Activated CD4-positive, CD25-positive, alpha-beta regulatory T cell (primary cell): ENCODE results near the gene ENOX2.
A peak's percentile ranks its signal among the peaks of the same experiment; 100 is the strongest.
"Not testable (repeated sequence)": the region's sequence is repeated elsewhere in the genome, so short reads cannot be mapped to it uniquely, and the experiment has no call there.

ENCODE experiments used
- DNase-seq, 4 experiments: peaks; one replicate each; lab custom pipeline; 2025; lab: John Stamatoyannopoulos, UW

Gene ENOX2, protein sequence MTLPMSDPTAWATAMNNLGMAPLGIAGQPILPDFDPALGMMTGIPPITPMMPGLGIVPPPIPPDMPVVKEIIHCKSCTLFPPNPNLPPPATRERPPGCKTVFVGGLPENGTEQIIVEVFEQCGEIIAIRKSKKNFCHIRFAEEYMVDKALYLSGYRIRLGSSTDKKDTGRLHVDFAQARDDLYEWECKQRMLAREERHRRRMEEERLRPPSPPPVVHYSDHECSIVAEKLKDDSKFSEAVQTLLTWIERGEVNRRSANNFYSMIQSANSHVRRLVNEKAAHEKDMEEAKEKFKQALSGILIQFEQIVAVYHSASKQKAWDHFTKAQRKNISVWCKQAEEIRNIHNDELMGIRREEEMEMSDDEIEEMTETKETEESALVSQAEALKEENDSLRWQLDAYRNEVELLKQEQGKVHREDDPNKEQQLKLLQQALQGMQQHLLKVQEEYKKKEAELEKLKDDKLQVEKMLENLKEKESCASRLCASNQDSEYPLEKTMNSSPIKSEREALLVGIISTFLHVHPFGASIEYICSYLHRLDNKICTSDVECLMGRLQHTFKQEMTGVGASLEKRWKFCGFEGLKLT

DNA sequence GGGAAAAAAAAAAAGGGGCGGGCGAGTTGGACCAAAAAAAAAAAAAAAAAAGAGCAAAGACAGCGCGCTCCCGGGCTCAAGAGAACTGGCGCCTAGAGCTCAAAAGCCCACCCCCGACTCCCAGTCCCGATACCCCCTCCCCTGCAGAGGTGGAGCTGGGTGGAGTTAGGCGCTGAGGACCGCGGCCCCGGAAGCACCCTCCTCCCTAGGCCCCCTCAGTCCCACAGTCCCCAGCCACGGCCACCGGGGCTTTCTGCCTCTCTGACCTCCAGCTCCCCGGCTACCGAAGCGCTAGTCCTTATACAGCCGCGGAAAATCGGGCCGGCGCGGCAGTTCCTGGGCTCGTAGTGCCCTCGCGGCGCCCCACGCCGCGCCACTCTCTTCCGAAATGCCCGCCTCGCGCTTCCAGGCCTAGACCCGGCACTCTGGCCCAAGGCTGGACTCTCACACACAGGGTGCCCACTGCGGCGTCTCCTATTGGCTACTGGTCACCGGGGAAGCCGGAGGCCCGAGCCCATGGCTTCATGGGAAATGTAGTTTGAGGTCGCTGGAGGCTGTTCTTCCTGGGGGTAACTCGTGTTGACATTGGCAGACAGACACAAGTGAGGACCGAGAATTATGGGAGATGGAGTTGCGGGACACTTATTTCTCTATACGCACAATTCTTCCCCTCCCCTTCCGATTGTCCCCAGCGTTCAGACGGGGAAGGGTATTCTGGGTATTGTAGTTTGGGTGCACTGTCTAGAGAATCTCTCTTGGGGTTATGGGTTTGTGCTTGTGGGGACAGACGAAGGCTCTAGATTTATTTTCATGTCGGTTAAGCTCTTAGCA is at the start of gene ENOX2:
TSS of gene ENOX2 (minus strand) at position 427 of the 831 bp plus-strand sequence. CDS start 199,993 bp downstream, outside the sequence.
- DNase-seq: peak; percentile 30 to 54 (median 50)

DNA sequence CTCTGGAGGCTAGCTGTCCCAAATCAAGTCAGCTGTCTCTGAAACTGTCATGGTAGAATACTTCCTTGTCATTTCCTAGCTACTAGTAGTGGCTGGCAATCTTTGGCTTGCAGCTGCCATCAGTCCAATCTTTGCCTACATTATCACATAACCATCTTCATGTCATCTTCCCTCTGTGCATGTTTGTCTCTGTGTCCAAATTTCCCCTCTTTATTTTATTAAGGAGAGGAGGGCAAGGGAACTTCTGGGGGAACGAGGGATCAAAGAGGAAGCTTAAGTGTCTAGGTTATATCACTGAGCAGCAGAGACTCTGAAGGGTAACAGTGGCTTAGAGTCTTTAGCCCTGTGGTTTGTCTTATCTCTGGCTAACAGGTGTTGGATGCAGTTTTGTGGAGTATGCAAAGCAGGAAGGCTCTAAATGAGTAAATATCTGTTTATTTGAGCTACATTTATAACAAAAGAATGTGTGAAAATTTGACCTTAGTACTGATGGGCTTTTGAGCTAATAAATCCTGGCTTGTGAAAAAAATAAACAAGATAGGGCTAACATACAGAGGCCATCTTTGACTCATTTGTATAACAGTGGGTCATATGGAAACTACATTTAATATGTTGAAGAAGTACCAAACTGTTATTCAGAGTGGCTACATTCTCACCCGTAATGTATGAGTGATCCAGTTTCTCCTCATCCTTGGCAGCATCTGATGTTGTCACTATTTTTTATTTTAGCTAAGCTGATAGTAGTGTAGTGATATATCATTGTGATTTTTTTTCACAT is 49.4 kb upstream of the ENOX2 start:
- no peak for DNase-seq

DNA sequence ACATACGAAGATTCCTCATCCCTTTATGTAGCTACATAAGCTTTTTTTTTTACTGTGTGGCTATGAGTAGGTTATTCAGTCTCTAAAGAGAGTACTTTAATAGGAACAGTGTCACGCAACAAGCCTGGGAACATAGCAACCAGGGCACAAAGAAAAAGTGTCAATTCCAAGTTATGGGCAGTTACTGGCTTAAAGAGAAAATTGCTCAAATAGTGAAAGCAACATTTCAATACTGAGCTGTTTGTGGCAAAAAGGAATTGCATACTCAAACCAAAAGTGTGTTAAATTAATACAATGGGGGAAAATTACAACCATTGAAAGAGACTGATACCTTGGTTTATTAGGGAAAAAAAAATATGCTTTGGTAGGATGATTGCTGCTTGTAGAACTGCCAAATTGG is 41.2 kb upstream of the ENOX2 start:
- no peak for DNase-seq

DNA sequence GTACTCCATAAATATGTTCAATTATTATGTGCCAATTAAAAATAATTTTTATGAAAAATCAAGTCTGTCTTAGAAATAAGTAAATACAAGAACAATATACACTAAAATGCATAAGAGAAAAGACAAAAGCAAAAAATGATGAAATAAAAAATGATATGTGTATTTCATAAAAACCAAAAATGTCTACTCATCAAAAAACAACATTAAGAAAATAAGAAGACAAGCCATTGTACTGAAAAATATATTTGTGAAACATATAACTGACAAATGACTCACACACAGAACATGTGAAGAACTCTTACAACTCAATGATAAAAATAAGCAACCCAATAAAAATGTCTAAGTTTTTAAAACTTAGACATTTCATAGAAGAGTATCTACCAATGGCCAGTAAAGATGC is 34.1 kb upstream of the ENOX2 start:
- DNase-seq: no peak

DNA sequence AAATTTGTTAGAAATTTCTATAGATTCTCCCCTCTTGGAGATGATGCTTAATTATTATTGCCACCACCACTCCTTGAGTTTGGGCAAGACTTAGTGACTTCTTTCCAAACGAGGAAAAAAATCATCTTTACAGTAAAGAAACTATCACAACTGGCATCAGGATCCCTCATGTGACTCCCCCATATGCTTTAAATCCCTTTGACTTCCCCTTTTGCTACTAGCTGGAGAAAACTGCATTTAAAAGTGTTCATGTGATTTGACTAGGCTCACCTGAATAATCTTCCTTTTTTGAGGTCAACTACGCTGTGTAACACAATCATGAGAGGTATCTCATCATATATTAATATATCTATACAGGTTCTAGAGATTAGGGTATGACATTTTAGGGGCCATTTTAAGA is 30.3 kb upstream of the ENOX2 start:
- DNase-seq: no peak

DNA sequence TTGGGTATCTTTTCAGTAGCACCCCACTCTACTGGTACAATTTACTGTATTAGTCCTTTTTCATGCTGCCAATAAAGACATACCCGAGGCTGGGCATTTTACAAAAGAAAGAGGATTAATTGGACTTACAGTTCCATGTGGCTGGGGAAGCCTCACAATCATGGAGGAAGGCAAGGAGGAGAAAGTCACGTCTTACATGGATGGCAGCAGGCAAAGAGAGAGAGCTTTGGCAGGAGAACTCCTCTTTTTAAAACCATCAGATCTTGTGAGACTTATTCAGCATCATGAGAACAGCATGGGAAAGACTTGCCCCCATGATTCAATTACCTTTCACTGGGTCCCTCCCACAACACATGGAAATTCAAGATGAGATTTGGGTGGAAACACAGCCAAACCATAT is 17.4 kb upstream of the ENOX2 start:
- DNase-seq: not testable (repeated sequence)

DNA sequence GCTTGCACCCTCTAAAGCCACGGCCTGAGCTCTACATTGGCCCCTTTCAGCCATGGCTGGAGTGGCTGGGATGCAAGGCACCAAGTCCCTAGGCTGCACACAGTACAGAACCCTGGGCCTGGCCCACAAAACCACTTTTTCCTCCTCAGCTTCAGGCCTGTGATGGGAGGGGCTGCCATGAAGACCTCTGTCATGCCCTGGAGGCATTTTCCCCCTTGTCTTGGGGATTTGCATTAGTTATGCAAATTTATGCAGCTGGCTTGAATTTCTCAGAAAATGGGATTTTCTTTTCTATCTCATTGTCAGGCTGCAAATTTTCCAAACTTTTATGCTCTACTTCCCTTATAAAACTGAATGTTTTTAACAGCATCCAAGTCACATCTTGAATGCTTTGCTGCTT is 16.7 kb upstream of the ENOX2 start:
- not testable (repeated sequence) for DNase-seq

DNA sequence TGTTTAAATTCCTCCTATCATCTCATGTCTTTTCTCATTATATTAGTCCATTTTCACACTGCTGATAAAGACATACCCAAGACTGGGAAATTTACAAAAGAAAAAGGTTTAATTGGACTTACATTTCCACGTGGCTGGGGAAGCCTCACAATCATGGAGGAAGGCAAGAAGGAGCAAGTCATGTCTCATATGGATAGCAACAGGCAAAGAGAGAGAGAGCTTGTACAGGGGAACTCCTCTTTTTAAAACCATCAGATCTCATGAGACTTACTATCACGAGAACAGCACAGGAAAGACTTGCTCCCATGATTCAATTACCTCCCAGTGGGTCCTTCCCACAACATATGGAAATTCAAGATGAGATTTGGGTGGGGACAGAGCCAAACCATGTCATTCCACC is 15.5 kb upstream of the ENOX2 start:
- DNase-seq: not testable (repeated sequence)

DNA sequence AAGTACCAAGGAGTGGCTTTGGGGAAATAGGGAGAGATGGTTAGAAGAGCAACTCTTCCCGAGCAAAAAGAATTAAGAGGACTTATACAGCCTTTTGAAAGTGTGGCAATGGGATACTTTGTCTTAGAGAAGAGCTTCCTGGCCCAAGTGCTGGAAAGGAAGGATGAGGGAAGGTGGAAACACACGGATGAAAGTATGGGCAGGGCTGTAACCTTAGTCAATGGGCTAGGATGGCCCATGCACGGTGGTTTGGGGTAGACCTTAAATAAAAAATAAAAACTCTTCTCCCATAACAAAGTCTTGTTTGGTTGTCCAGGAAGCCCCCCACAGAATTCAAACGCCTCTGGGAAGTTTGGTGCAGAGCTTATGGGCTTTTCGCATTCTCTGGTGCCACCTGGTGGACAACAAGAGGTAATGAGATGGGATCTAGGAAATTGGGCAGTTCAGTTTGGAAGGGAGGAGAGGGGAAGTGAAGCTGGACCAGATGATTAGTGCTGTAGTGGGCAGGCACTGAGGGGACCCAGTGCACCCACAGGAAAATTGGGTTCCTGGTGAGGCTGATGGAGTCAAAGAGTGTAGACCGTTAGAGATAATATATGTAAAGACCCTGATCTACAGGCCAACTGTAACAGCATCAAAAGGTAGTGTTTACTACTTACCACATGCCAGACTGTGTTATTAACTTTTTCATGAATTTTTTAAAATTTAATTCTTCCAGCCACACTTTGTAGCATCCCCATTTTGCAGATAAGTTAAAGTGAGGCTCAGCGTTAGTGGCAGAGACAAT is 13.8 kb upstream of the ENOX2 start:
- peak in 3 of 4 experiments; percentile 0 to 3 (median 3) for DNase-seq

DNA sequence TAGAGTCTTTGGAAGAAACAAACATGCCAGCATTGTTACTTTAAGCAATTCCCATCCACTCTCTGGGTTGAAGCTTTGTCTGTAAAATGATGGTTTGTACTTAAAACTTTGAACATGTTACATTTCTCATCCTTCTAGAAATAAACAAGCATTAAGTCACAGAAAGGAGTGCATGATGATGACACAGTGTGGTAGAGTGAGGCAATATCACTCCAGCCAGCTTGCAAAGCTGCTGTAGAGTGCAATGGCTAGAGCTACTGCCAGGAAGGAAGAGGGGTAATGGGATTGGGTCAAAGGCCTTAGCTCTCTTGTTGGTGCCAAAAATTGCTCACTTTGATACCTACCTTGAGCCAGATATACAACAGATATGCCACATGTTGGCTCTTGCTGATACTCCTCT is 12.3 kb upstream of the ENOX2 start:
- no peak for DNase-seq

DNA sequence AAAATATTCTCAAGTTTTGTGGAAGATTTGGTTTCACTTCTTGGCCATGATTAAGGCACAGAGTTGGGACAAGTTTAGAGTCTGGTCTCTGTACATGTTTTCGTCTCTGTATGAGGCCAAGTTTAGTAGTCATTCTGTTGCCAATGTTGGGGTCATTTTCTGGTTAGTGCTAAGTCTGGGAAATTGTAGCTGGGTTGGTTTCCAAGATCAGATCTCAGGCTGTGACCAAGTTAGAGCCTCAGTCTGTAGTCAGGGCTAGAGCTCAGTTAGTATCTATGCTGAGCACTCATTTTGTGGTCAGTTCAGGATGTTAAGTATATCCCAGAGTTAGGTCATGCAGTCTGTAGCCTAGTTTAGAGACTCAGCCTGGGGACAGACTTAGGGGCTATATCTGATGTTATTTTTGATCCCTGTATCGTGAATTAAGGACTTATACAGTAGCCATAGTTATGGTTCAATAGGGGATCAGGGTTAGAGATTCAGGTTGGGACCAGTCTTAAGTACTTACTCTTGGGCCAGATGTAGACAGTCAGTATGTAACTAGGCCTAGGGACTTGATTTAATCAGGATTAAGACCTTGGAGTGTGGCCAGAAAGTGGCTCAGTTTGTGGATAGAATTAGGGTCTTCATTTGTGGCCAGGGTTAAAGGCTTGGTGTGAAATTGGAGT is 6.6 kb upstream of the ENOX2 start:
- no peak for DNase-seq

DNA sequence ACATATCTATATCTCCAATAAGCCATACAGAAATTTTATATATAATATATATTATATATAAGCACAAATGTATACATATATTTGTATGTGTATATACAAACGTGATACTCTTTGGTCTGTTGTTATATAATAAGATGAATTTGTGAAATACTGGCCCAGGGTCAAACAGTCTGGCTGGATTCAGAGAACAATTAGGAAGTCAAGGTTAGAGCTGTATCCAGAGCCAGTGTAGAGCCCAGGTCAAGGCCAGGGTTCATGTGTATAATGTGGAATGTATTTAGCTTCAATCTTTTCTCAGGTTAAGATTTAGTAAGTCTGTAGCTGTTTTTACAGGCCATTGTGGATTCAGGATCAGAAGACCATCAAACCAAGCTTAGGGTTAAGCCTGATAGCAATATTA is 3.8 kb upstream of the ENOX2 start:
- DNase-seq: no peak

DNA sequence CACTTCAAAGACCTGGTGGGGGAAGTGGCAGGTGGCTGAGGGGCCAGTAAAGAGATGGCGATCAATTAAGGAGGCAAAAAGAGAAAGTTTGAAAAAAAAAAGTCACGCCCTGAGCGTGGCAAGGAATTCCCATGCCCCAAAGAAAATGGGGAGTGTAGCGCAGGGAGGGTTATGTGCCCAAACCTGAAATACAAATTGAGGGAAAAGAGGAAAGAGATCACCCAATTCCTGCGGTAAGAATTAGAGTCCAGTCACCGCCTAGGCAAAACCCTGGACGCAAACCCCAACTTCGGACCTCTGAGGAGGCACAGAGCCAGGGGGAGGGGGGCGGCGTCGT is 595 bp downstream of the ENOX2 start:
- DNase-seq: no peak

DNA sequence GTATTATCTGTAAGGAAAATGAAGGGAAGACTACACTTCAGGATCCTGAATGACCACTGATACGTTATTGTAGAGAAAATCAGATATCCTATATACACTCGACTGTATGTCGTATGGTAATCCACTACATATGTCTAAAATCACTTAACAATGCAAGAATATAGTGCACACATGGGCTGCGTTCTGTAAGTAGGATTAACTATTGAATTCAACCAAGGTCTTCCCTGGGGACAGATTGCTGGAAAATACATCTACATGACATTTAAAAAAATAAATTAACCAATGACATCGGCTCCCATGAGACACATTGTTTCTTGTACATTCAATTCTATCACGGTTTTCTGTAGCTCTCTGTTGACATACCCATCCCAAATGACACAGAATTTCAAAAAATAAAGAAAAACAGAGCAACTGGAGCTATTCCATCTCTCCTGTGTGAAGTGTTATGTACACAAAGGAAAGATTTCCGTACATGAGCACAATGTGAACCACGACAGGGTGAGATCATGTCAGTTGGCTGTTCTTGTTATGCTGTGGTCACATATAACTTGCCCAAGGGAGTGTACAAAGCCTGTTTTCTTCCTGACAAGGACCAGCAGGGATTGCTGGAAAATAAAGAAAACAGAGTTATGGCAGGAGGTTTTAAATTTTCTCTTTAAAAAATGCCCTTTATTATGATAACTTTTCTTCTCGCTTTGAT is 6.1 kb downstream of the ENOX2 start:
- DNase-seq: no peak

DNA sequence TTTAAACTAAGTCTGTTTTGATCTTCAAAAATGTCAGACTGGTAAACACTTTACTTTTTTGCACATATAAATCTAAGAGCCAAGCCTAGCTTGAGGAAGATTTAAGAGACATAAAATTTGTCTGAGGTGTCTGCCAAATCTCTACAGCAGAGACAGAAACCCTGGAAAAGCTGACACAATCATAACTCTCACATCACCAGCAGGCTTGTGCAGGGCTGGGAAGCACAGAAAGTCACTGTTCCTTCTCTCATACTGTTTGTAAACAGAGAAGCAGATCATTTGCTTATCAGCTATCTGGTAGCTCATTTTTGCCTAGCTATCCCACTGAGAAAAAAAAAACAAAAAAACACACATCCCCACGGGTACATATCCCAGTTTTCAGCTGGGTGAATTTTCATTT is 7.0 kb downstream of the ENOX2 start:
- no peak for DNase-seq

DNA sequence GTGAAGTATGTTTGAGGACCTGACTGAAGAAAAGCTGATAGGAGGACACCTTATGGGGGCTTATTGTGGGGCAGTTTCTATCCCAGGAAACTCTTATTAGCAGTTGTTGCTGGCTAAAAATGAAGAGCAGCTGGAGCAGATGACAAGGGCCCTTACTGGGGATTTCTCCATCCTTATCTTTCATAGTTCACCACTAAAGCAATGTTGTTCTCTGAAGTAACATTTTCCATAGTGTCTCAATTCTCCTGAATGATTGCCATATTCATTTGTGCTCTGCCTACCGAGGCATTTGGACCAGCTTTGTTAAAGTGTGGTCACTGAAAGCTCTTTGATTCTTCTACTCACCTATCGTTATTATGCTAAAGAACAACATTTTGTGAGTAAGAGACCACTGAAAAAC is 7.7 kb downstream of the ENOX2 start:
- no peak for DNase-seq

DNA sequence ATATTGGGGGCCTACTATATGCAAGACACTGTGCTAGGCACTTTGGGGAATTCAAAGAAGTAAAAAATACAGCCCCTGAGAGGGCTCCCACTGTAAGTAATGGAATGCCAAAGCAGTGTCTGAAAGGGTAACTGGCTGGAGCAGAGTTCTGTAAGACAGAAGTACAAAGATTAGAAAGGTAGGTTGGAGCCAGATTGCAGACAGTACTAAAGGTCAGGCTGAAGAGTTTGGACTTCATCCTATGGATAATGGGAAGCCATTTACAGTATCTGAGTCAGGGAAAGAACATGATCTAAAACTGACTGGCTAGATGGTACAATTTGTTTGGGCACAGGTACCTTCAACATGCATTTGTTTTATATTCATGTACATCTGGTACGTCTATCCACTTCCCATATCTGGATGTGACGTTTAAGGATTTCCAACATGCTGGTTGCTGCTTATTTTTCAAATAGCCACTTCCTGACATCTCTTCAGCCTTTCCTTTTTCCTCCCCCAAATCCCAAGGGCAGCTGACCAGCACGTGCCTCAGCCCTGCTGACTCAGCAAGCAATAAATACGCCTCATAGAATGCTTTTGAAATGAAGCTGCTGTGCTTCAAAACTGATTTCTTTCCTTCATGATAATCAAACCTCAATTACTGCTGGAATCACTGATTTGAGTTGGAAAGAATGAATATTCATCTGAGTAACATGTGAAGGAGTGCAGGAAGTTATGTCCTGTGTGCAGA is 9.5 kb downstream of the ENOX2 start:
- no peak for DNase-seq

DNA sequence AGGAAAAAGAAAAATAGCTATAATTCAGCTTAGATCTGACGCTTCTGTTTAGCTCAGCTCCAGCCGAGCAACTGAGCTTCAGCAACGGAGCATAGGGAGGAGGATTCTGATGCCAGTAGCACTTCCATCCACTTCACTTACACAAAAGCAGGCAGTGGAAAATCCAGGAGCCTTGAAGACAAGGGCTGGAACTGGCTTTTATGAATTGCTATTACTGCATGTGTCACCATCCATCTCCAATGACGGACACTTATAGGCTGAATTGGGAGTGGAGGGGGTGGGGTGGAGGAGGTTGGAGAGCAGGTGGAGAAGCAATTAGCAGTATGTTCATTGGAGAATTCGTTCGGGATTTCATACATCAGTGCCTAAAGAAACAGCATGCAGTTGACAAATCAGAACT is 15.6 kb downstream of the ENOX2 start:
- no peak for DNase-seq

DNA sequence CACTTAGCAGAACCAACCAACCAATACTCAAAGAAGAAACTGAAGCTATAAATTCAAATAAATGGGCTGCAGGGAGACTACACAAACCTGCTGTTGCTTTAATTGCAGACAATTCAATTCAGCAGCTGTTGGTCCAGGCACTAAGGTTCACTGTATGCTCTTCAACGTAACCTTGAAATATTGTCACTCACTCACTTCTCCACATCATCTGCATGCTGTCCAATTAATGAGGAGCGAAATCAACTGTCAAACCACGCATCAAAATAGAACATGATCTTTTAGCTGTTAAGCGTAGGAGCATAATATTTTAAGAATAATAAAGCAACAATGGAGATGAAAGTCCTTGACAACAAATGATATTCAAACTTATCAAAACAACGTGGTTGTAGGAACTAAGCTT is 17.0 kb downstream of the ENOX2 start:
- no peak for DNase-seq

DNA sequence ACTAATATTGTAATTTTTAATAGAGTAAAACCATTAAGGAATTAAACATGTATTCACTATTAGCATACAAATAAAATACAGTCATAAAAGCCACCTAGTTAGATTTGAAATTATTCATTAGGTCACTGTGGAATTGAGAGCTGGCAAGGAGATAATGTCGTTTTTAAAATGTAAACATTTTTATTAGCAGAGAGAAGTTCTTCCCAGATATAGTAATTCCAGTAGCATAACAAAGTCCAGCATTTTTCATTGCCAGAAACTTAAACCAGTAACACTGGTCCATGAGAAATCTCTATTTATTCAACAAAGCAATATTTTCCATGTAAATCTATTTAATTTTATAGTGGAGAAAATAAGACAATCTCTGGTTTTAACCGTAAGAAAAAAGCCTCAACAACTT is 17.5 kb downstream of the ENOX2 start:
- DNase-seq: no peak
